Testis (tissue), 2 donors: ENCODE results near the gene GKN2.
A peak's percentile ranks its signal among the peaks of the same experiment; 100 is the strongest.

Source experiments
- POLR2A ChIP-seq: fragments of 450-650 bp; IDR thresholded peaks from one replicate; pipeline ENCODE4 v1.6.1; 2017; ENCODE audit warnings: antibody characterized with exemption, mild to moderate bottlenecking, moderate library complexity
- TF ChIP-seq, protein P1 (sequence below), 3 experiments: fragments of 450-650 bp in 2 of 3; fragments of 200-600 bp in 1 of 3; sonication (generic) in 1 of 3; IDR thresholded peaks; one replicate each; pipeline ENCODE4 v1.5.1; 2016 to 2019; ENCODE audit warnings: antibody characterized with exemption in 3 of 3, mild to moderate bottlenecking in 2 of 3, moderate library complexity in 1 of 3

DNA sequence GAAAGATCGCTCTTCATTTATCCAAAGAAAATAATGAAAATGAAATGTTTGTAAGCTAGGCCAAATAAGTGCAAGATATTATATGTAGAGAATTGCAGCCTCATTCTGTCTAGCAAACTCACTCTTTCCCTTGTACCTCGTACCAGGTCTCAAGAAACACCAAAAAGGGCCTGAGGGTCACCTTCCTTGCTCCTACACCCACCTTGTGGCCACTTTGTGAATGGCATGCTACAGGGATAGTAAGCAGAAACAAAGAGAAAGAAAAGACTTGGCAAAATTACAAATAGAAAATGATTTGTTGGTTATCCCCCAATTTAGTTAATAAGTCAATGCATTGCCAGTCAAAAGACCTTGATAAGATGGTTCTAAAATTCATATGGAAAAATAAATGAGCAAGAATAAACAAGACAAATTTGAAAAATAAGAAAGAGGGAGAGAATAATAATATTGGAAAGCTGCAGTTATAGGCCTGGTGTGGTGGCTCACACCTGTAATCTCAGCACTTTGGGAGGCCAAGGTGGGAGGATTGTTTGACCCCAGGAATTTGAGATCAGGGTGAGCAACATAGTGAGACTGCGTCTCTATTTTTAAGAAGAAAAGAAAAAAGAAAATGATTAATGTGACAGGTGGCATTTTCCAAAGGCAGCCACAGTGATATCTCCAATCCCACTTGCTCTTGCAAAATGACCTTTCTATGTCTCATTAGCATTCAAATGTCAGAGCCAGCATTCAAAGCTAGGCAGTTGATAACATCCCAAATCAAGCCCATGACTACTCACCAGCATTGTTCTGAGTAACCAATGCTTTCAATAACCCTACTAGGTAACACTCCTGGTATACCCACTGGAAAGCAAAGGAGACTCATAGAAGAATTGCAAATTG, 42.7 kb downstream of the GKN2 start:
- TF ChIP-seq, protein P1, sequence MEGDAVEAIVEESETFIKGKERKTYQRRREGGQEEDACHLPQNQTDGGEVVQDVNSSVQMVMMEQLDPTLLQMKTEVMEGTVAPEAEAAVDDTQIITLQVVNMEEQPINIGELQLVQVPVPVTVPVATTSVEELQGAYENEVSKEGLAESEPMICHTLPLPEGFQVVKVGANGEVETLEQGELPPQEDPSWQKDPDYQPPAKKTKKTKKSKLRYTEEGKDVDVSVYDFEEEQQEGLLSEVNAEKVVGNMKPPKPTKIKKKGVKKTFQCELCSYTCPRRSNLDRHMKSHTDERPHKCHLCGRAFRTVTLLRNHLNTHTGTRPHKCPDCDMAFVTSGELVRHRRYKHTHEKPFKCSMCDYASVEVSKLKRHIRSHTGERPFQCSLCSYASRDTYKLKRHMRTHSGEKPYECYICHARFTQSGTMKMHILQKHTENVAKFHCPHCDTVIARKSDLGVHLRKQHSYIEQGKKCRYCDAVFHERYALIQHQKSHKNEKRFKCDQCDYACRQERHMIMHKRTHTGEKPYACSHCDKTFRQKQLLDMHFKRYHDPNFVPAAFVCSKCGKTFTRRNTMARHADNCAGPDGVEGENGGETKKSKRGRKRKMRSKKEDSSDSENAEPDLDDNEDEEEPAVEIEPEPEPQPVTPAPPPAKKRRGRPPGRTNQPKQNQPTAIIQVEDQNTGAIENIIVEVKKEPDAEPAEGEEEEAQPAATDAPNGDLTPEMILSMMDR (IDR thresholded peaks at IDR 0.05): peak; percentile 86 to 97 (median 88)
- TF ChIP-seq POLR2A: no peak
